Smooth muscle cell of the pulmonary artery (primary cell): Measurements from ENCODE around the gene SLC3A2. TPM values are rescaled to one million over a fixed set of nuclear protein-coding genes. Genes with fewer than 3 reads are reported as not detected.

Source experiments
- total RNA-seq: library from RNA; depleted of rRNA; stranded (reverse); fragments of >200 nt; gene quantifications from 2 replicates; pipeline ENCODE4 v1.2.3, GENCODE V29; 2014

Gene SLC3A2
- 104 and 190 TPM in 2 replicates for total RNA-seq

GRCh38 chr11:62880803-62881578, at the start of gene SLC3A2:
TSS of gene SLC3A2 (plus strand) at chr11:62880896. CDS start at chr11:62881024, 128 bp downstream.

GRCh38 chr11:62831520-62832335, 49.0 kb upstream of the SLC3A2 start, which contains the start of gene STX5:
TSS of gene STX5 (minus strand) at chr11:62832051. CDS start at chr11:62831243, 808 bp downstream.

GRCh38 chr11:62832336-62833234, 48.1 kb upstream of the SLC3A2 start, which contains the start of gene TEX54:
TSS of gene TEX54 (minus strand) at chr11:62832841.

GRCh38 chr11:62839050-62839945, 41.4 kb upstream of the SLC3A2 start, which contains the start of gene WDR74:
TSS of gene WDR74 (minus strand) at chr11:62839590. CDS start at chr11:62839570, 20 bp downstream.

GRCh38 chr11:62921201-62921572, 40.5 kb downstream of the SLC3A2 start, which contains the start of gene CHRM1:
TSS of gene CHRM1 (minus strand) at chr11:62921363. CDS start at chr11:62911100, 10,263 bp downstream.

Other genes starting within 250 kb of the SLC3A2 start
- gene GANAB, start 234.3 kb upstream of the SLC3A2 start, total RNA-seq: 612 and 660 TPM in 2 replicates
- gene INTS5, start 227.6 kb upstream of the SLC3A2 start, total RNA-seq: 24.5 and 26.9 TPM in 2 replicates
- gene C11orf98, start 215.7 kb upstream of the SLC3A2 start, total RNA-seq: 13.4 and 18.3 TPM in 2 replicates
- 4.2 and 4.5 TPM in 2 replicates for gene CSKMT, start 215.6 kb upstream of the SLC3A2 start, total RNA-seq
- gene UQCC3, start 209.2 kb upstream of the SLC3A2 start, total RNA-seq: 6.6 and 7.5 TPM in 2 replicates
- gene LBHD1, start 208.6 kb upstream of the SLC3A2 start, total RNA-seq: 3.0 and 3.9 TPM in 2 replicates
- gene UBXN1, start 201.8 kb upstream of the SLC3A2 start, total RNA-seq: 80.9 and 85.2 TPM in 2 replicates
- 3.3 and 4.9 TPM in 2 replicates for gene LRRN4CL, start 191.4 kb upstream of the SLC3A2 start, total RNA-seq
- gene BSCL2, start 173.5 kb upstream of the SLC3A2 start, total RNA-seq: 54.8 and 59.1 TPM in 2 replicates
- 0.13 TPM in 1 of 2 replicates, not detected in the other for gene GNG3, start 173.2 kb upstream of the SLC3A2 start, total RNA-seq
- gene HNRNPUL2, start 153.4 kb upstream of the SLC3A2 start, total RNA-seq: 13.3 and 15.4 TPM in 2 replicates
- 27.5 and 28.9 TPM in 2 replicates for gene TTC9C, start 152.4 kb upstream of the SLC3A2 start, total RNA-seq
- 10.3 and 11.7 TPM in 2 replicates for gene ZBTB3, start 126.7 kb upstream of the SLC3A2 start, total RNA-seq
- 51.6 and 51.7 TPM in 2 replicates for gene POLR2G, start 119.3 kb upstream of the SLC3A2 start, total RNA-seq
- 19.3 and 27.2 TPM in 2 replicates for gene TAF6L, start 109.5 kb upstream of the SLC3A2 start, total RNA-seq
- gene TMEM179B, start 93.5 kb upstream of the SLC3A2 start, total RNA-seq: 48.9 and 50.0 TPM in 2 replicates
- gene TMEM223, start 88.9 kb upstream of the SLC3A2 start, total RNA-seq: 13.3 and 16.2 TPM in 2 replicates
- gene NXF1, start 75.5 kb upstream of the SLC3A2 start, total RNA-seq: 26.1 and 39.4 TPM in 2 replicates
- gene STX5, start 48.8 kb upstream of the SLC3A2 start, total RNA-seq: 35.5 and 44.3 TPM in 2 replicates
- not detected in 2 replicates for gene TEX54, start 48.1 kb upstream of the SLC3A2 start, total RNA-seq
- gene WDR74, start 41.3 kb upstream of the SLC3A2 start, total RNA-seq: 25.4 and 46.1 TPM in 2 replicates
- not detected in 2 replicates for gene CHRM1, start 40.5 kb downstream of the SLC3A2 start, total RNA-seq
- not detected in 2 replicates for gene SLC22A6, start 104.1 kb downstream of the SLC3A2 start, total RNA-seq
- gene SLC22A8, start 134.9 kb downstream of the SLC3A2 start, total RNA-seq: not detected in 2 replicates